PC-9 (cell line): ENCODE data around the gene PRICKLE4.

Experiments
- CTCF ChIP-seq: fragments of 200-600 bp; sonication (generic); conservative IDR thresholded peaks from 2 replicates; pipeline ENCODE4 v1.6.1; 2017; ENCODE audit warnings: mixed run types, antibody characterized with exemption, mild to moderate bottlenecking, moderate library complexity
- EZH2 ChIP-seq: fragments of 200-600 bp; sonication (generic); IDR thresholded peaks from 2 replicates; pipeline ENCODE4 v1.8.0; 2017; ENCODE audit warnings: antibody characterized with exemption, low read depth

DNA sequence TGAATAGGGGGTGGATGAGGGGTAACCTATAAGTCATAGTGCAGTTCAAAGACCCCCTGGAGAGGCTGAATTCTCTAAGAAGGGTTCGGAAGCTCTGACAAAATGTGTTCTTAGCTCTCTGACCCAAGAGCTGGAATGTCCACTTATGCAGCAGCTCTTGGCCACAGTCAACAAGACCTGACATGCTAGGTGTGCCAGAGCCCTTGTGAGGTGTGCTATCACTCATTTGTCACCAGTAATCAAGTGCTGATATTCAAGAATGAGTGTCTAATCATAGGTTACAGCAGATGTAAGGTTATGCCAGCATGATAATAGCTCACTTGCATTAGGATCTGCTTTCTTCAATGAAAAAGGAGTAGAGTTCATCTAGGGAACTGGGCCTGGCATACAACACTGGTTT lies 35.0 kb downstream of the PRICKLE4 start:
- TF ChIP-seq CTCF = no peak
- TF ChIP-seq EZH2 = no peak
